GM12872 (cell line): ENCODE results near the gene BRCC3.

Experiments used
- CTCF ChIP-seq: IDR thresholded peaks from 3 replicates; pipeline ENCODE4 v1.5.1; 2011; ENCODE audit warnings: low read depth, mild to moderate bottlenecking, low read length, moderate library complexity; ENCODE audit not compliant: insufficient read depth

Gene BRCC3

GRCh38 chrX:155070975-155071693 lies at the start of gene BRCC3, which contains the start of the genes CMC4 and MTCP1:
TSS of gene BRCC3 (plus strand) at chrX:155071508. CDS start at chrX:155071528, 20 bp downstream.
TSS of gene CMC4 (minus strand) at chrX:155071136. CDS start at chrX:155064023, 7,113 bp downstream.
TSS of gene MTCP1 (minus strand) at chrX:155071136. CDS start at chrX:155066010, 5,126 bp downstream.
- TF ChIP-seq CTCF = no peak

DNA sequence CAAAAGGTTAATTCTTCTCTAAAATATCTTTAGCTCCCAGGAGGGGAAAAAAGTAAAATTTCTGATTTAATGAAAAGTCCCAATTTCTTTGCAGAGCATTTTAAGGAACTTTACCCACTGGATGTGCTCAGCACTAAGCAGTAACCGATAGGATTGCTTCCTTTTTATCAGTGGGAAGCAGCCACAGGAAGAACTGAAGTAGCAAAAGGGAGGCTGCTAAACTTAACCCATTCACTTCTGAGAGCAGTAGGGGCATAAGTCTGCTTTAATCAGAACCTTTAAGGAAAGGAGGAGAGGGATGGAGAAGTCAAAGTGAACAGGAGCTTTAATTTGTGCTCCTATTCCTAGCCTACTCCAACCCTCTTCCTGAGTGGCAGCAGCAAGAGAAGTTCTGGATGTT lies 48.7 kb upstream of the BRCC3 start, which contains the start of gene F8:
TSS of gene F8 (minus strand) at position 139 of the 400 bp plus-strand sequence. CDS start 171 bp downstream, outside the sequence.
- no peak for TF ChIP-seq CTCF

- TF ChIP-seq CTCF = no peak
Measured at GRCh38 chrX:155023907-155024833, 47.1 kb upstream of the BRCC3 start.

GRCh38 chrX:155026420-155026726 lies 44.9 kb upstream of the BRCC3 start:
- TF ChIP-seq CTCF = no peak

DNA sequence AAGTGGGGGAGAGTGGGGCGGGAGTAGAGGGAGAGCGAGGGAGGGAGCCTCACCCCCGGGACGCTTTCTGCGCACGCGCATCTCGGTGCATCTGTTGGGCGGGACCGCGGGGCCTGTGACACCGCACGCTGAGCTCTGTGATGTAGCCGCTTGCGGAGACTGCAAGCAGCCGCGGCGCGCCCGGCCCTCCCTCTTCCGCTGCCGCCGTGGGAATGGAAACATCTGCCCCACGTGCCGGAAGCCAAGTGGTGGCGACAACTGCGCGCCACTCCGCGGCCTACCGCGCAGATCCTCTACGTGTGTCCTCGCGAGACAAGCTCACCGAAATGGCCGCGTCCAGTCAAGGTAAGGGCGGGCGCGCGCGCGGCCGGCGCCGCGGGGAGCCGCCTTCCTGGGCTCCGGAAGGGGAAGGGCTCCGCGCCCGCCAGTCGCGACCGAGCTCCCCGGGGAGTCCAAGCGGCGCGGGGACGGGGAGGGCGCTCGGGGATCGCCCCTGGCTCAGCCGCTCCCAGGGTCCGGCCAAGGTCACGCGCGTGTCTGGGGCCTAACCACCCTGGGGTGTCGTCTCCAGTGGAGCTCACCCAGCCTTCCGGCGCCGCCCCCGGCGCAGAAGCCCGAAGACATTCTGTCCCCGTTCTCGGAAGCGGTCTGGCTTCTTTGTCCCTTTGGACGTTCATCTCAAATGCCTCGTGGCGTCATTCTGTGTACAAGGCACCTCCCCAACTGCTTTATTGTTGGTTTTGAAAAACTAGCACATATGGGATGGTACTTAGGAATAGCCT lies 44.4 kb upstream of the BRCC3 start, which contains the start of gene FUNDC2:
TSS of gene FUNDC2 (plus strand) at position 118 of the 782 bp plus-strand sequence. CDS start at position 213, 95 bp downstream.
- TF ChIP-seq CTCF = no peak

DNA sequence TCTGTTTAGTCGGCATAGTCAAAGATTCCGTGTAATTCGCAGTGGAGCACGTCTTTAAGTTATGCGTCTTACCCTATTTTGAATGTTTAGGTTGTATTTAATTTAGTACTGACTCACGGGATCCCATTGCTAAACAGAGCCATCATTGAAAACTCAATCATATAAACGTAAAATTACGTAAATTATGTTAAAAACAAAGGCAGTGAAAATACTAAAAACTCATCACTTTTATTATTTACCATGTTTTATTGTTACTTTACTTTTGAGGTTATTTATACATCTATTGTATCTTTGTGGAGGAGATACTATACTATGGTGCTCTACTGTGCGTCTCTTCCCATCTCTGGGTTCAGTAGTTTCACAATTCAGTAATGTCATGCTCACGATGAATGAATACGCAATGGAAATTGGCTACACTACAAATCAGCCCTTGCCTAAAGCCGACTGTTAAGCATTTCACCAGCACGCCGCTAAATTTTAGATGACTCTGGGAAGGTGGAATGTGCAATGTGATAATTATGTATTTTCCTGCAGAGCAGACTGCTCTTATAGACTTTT lies 43.7 kb upstream of the BRCC3 start:
- no peak for TF ChIP-seq CTCF
